HepG2 (cell line): Measurements from ENCODE around the gene CRAT. TPM values are rescaled to one million over a fixed set of nuclear protein-coding genes. Genes with fewer than 3 reads are reported as not detected.

Experiments
- KLF9 ChIP-seq: IDR thresholded peaks from 2 replicates; pipeline ENCODE4 v1.6.1; 2016; ENCODE audit warnings: low read depth
- polyA plus RNA-seq, 8 experiments: library from polyadenylated mRNA; depleted of rRNA in 3 of 8; stranded (reverse) in 7 of 8; unstranded in 1 of 8; fragments of >200 nt; fragmentation: Illumina TruSeq in 4 of 8; extraction: Trizol in 4 of 8; gene quantifications; 2 replicates each; pipeline versions ENCODE4 v1.2.1 to v1.2.3, GENCODE V29; 2011 to 2016; ENCODE audit warnings: low read depth in 4 of 8, missing spikeins in 1 of 8, mixed read lengths in 1 of 8; ENCODE audit not compliant: insufficient read depth in 1 of 8
- total RNA-seq, 5 experiments: library from RNA; depleted of rRNA; stranded (reverse); fragments of >200 nt; fragmentation: Illumina TruSeq; extraction: Trizol; gene quantifications; 2 replicates each; pipeline ENCODE4 v1.2.3, GENCODE V29; 2016; ENCODE audit warnings: low read depth in 1 of 5
- TF ChIP-seq, protein P1 (sequence below), 2 experiments: fragments of 450-650 bp in 1 of 2; sonication (generic) in 1 of 2; formaldehyde crosslinking in 1 of 2; IDR thresholded peaks; 2 replicates each; pipeline versions ENCODE4 v1.6.1 to v1.8.0; 2016 to 2022; ENCODE audit warnings: antibody characterized with exemption in 1 of 2, mild to moderate bottlenecking in 1 of 2, missing genetic modification reagents in 1 of 2

The CRAT gene
- total and polyA plus RNA-seq, 2 of the 13 experiments (the other 11 are each of a cell fraction or from before 2014, with no cell fraction given): 26.1 to 26.6 TPM

GRCh38 chr9:129103595-129103965 lies 7.0 kb downstream of the CRAT start (continued):
- TF ChIP-seq, protein P1, sequence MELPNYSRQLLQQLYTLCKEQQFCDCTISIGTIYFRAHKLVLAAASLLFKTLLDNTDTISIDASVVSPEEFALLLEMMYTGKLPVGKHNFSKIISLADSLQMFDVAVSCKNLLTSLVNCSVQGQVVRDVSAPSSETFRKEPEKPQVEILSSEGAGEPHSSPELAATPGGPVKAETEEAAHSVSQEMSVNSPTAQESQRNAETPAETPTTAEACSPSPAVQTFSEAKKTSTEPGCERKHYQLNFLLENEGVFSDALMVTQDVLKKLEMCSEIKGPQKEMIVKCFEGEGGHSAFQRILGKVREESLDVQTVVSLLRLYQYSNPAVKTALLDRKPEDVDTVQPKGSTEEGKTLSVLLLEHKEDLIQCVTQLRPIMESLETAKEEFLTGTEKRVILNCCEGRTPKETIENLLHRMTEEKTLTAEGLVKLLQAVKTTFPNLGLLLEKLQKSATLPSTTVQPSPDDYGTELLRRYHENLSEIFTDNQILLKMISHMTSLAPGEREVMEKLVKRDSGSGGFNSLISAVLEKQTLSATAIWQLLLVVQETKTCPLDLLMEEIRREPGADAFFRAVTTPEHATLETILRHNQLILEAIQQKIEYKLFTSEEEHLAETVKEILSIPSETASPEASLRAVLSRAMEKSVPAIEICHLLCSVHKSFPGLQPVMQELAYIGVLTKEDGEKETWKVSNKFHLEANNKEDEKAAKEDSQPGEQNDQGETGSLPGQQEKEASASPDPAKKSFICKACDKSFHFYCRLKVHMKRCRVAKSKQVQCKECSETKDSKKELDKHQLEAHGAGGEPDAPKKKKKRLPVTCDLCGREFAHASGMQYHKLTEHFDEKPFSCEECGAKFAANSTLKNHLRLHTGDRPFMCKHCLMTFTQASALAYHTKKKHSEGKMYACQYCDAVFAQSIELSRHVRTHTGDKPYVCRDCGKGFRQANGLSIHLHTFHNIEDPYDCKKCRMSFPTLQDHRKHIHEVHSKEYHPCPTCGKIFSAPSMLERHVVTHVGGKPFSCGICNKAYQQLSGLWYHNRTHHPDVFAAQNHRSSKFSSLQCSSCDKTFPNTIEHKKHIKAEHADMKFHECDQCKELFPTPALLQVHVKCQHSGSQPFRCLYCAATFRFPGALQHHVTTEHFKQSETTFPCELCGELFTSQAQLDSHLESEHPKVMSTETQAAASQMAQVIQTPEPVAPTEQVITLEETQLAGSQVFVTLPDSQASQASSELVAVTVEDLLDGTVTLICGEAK (IDR thresholded peaks at IDR 0.05): no peak
- TF ChIP-seq, protein P1 (CRISPR knock-in tag; IDR thresholded peaks at IDR 0.05): no peak
- no peak for TF ChIP-seq KLF9 (CRISPR knock-in tag)
